GM18907 (cell line): ENCODE measurements around the gene CUL1.

Source experiments
- ATAC-seq: cut with Tn5 transposase; IDR thresholded peaks from one replicate; pipeline ENCODE4 v1.9.1; 2021; ENCODE audit warnings: mild to moderate bottlenecking, moderate library complexity; ENCODE audit not compliant: unreplicated experiment

The CUL1 gene

GRCh38 chr7:148754912-148755311 lies 56.2 kb downstream of the CUL1 start:
- ATAC-seq: no peak

DNA sequence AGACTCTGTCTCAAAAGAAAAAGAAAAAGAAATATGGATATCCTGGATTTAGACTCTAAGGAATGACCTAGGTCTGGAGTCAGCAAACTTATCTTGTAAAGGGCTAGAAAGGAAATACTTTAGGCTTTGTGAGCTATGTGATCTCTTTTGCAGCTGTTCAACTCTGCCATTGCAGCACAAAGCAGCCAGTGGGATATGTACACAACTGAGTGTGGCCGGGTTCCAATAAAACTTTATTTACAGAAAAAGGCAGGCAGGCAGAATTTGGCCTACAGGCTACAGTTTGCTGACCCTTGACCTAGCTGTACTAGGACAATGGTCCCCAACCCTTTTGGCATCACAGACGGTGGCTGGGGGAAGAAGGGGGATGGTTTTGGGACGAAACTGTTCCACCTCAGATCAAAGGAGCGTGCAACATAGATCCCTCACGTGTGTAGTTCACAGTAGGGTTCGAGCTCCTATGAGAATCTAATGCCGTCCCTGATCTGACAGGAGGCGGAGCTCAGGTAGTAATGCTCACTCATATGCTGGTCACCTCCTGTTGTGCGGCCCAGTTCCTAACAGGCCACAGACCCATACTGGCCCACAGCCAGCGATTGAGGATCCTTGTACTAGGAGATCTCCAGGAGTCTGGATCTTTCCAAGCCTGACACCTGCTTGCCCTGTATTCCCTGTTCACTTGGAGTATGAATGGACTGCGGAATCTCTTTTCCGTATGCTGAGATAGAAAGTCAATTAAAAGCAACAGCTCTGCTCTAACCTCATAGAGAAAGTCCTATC lies 63.0 kb downstream of the CUL1 start:
- ATAC-seq: no peak

GRCh38 chr7:148763622-148764021 lies 64.9 kb downstream of the CUL1 start:
- ATAC-seq: no peak

GRCh38 chr7:148770004-148770403 lies 71.3 kb downstream of the CUL1 start:
- no peak for ATAC-seq

- no peak for ATAC-seq
These were observed 73.8 kb downstream of the CUL1 start for GRCh38 chr7:148772297-148773089.

DNA sequence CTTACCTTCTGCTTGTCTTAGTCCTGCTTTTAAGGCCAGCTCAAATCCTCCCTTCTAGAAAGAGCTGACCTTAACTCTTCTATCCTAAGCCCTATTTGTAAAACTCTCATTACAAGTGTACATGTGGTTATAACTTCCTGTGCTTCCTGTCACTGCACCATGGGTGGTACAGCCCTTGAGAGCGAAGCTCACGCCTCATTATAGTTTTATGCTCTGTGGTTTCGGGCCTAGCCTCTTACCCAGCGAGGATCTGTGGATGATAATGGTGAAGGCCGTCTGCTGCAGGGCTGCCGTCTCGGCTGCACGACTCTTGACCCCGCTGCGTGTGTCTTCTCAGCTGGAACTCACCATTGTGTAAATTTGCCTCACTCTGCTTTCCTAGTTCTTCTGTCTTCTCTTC lies 74.6 kb downstream of the CUL1 start:
- ATAC-seq: peak; percentile 96

DNA sequence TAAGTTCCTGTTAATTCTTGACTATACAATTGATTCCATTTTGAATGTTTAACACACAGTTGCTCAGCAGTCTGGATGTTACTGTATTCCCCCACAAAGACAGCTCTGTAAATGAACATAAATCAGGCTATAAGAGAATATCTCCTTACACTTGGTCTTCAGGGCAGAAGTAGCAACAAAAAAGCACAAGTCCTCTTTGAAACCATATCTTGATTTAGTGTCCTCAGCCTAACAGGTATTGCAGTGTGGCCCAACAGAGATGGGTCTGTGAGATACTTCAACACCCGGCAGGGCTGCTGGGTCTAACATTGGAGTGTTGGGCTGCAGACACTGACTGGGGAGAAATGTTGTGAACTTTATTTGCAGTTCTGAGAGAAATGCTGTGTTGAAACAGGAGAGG lies 75.8 kb downstream of the CUL1 start:
- no peak for ATAC-seq

- ATAC-seq: no peak
These were observed 84.2 kb downstream of the CUL1 start for GRCh38 chr7:148782757-148783456.

DNA sequence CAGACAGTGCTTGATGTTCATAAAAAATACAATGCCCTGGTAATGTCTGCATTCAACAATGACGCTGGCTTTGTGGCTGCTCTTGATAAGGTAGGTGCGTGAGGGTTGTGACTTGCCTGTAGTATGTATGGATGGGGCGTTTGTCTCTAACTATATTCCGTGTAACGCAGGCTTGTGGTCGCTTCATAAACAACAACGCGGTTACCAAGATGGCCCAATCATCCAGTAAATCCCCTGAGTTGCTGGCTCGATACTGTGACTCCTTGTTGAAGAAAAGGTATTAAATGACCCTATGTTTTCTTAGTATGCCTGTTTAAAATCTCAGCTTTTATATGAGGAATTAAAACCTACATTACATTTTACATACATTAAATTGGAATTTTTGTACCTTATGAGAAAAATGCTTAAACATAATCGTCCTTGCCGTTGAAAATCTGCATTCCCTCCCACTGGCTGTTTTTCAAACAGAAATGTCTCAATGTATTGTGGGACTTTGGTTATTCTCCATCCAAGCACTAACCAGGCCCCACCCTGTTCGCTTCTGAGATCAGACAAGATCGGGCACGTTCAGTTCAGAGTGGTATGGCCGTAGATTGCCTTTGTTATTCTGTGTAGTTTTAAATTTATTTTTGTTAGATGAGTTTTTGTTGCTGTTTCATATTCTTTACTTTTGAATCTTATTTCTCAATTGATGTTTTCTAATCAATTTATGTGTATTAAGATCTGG lies 85.3 kb downstream of the CUL1 start:
- ATAC-seq: no peak

- no peak for ATAC-seq
These were observed 89.0 kb downstream of the CUL1 start for GRCh38 chr7:148787571-148788295.

DNA sequence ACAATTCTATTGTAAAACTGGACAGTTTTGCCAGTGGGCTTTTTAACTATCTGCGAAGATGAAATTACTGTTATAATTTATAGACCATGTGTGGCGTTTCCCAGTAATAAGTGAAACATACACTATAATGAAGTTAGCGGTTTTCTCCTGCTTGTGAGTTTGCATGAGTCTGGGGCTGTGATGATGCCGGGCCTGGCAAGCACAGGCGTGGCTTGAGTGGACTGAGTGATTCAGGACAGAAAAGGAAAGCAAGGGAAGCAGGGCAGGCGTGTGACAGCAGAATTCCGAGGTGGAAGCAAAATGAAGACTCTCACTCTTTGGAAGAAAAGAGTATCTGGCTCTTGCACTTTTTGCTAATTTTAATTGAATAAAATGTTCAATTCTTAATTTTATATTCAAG lies 90.5 kb downstream of the CUL1 start:
- ATAC-seq: no peak

DNA sequence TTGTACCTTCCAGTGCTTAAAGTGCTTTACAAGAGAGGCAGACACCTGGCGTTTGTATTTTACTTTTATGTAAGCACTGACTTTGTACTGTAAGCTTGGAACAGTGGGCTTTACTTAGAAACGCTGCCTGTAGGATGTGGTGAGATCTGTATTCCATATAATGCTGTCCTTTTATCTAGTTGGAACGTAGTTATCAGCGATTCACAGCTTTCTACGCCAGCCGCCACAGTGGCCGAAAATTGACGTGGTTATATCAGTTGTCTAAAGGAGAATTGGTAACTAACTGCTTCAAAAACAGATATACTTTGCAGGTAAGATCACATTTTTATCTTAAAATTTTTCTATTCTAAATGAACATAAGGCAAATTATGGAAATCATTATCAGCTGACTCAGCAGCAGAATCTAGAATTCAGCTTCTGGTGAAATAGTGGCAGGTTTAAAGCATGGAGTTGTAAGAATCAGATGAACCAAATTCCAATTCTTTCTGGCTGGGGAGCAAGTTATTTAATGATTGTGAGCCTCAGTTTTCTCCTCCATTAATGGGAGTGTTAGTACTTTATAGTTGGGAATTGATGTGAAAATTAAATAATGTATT lies 91.5 kb downstream of the CUL1 start:
- no peak for ATAC-seq

DNA sequence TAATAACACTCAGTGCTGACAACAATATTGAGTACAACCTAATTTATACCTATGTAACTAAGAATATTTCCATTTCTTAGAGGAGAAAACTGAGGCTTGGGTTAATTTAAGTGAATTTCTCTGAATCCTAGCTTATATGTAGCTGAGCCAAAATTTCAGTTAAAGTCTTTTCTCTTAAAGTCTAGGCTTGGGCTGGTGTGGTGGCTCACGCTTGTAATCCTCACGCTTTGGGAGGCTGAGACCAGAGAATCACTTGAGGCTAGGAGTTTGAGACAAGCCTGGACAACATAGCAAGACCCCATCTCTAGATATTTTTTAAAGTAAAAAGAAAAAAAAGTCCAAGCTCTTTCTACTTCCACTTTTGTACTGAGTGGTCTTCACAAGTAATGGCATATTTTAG lies 92.1 kb downstream of the CUL1 start:
- no peak for ATAC-seq

DNA sequence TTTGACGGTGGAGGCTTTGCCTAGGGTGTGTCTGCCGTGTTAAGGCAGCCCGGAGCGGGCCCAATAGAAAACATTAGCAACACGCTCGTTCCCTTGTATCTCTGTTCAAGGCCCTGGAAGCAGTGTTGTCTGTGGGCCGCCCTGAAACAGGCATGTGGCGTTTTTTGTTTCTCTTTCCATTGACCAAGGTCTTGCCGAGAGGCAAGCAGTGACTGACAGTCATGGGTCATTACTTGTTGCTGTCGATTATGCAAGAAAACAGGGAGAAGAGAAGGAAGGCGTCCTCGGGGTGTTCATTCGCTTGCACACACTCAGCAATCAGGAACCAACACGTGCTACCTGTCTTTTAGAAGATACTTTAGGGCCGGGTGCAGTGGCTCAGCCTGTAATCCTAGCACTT lies 92.8 kb downstream of the CUL1 start:
- no peak for ATAC-seq

DNA sequence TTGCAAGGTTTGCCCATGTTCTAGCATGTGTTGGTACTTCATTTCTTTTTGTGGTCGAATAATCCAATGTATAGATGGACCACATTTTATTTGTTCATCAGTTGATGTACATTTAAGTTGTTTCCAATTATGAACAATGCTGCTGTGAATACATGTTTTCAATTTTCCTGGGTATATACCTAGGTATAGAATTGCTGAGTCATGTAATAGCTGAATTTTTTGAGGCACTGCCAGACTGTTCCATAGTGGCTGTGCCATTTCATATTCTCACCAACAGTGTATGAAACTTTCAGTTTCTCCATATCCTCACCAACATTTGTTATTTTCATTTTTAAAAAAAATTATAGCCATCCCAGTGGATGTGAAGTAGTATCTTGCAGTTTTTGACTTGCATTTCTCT lies 94.9 kb downstream of the CUL1 start:
- no peak for ATAC-seq

DNA sequence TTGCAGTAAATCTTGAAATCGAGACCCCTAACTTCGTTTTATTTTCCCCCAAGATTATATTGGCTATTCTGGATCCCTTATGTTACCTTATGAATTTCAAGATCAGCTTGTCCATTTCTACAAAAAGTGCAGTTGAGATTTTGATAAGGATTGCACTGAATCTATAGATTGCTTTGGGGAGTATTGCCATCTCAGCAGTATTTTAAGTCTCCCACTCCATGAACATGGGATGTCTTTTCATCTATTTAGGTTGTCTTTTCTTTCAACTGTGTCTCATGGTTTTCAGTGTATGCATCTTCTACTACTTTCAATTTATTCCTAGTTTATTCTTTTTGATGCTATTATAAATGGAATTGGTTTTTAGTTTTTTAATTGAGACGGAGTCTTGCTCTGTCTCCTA lies 95.8 kb downstream of the CUL1 start:
- ATAC-seq: no peak

DNA sequence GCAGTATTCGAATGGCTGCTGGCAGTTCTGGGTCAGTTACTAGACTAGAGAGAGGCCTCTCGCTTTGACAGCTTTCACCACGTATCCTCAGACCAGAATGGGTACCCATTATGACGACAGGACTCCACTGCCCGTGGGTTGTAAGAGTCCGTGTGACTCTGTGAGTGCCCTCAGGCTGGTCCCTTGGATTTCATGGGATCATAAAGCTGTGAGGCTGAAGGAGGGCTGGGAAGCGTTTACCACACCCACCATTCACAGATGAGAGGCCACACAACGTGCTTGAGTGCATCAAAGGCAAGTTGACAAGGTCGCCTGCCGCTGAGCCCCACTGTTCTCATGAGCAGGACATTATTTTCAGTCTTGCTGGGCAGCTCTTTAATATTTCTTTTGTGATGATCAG lies 98.1 kb downstream of the CUL1 start:
- no peak for ATAC-seq

DNA sequence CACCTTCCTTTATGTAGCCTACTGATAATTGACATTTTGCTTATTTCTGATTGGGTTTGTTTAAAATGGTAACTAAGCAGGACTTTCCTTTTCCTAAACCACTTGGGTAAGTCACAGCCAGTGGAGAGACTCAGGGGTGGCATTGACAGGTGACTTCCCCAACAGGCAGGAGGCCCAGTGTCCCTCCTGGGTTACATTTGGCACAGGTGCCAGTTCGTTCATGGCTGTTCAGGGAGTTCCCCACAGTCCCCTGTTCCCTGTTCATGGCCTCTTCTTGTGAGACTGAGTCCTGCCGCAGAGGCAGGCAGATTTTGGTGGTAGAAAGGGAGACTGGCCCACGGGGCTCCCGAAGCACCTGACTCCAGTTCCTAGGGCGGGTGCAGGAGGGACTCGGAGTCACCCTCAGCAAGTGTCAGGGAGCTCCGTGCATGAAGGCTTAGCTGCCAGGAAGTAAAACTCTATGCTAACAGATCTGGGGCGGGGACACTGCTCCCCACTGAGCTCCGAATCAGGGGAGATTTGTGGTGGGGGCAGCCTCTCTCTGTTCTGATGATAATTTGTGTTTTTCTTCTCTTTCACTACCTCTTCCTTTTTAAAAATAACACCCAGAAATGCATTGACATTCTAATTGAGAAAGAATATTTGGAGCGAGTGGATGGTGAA lies 101.3 kb downstream of the CUL1 start:
- ATAC-seq: no peak

GRCh38 chr7:148800677-148801076 lies 102.0 kb downstream of the CUL1 start:
- ATAC-seq: no peak

GRCh38 chr7:148802101-148802493 lies 103.4 kb downstream of the CUL1 start:
- ATAC-seq: no peak
